GM19324 (cell line): ENCODE data around the gene NKX6-2.
"Not testable (repeated sequence)": the region's sequence is repeated elsewhere in the genome, so short reads cannot be mapped to it uniquely, and the experiment has no call there.

Experiments used
- ATAC-seq: cut with Tn5 transposase; IDR thresholded peaks from one replicate; pipeline ENCODE4 v1.9.1; 2021; ENCODE audit warnings: mild to moderate bottlenecking, moderate library complexity; ENCODE audit not compliant: unreplicated experiment, low FRiP score

The NKX6-2 gene

DNA sequence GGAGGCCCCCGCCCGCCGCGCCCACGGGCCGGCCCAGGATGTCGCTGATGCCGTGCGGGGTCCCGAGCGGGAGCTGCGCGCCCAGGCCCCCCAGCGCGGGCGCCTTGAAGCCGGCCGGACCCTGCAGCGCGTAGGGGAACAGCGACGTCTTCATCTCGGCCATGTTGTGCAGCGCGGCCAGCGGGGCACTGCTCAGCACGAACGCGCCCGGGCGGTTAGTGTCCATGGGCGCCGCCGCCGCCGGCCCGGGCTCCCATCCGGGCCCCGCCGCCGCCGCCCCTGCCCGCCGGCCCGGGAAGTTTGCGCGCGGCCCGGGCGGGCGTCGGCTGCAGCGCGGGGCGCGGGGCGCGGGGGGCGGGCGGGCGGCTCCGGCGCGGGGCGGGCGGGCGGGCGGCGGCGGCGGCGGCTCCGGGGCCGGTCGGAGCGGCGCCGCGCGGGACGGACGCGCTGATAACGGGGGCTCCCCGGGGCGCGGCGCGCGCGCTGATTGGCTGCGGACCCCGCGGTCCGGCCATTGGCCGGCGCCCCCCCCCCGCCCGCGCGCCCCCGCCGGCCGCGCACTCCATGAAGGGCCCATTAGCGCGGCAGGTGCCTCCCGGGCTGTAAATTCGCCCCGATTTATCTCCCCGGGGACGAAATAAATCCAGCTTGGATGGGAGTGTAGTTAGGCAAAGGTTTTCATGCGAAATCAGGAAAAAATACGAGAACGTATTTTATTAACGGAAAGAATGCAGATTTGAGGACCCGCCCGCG, at the start of gene NKX6-2:
NKX6-2 (minus strand) TSS at position 425 of the 753 bp plus-strand sequence; CDS start at position 226, 199 bp downstream.
- no peak for ATAC-seq

DNA sequence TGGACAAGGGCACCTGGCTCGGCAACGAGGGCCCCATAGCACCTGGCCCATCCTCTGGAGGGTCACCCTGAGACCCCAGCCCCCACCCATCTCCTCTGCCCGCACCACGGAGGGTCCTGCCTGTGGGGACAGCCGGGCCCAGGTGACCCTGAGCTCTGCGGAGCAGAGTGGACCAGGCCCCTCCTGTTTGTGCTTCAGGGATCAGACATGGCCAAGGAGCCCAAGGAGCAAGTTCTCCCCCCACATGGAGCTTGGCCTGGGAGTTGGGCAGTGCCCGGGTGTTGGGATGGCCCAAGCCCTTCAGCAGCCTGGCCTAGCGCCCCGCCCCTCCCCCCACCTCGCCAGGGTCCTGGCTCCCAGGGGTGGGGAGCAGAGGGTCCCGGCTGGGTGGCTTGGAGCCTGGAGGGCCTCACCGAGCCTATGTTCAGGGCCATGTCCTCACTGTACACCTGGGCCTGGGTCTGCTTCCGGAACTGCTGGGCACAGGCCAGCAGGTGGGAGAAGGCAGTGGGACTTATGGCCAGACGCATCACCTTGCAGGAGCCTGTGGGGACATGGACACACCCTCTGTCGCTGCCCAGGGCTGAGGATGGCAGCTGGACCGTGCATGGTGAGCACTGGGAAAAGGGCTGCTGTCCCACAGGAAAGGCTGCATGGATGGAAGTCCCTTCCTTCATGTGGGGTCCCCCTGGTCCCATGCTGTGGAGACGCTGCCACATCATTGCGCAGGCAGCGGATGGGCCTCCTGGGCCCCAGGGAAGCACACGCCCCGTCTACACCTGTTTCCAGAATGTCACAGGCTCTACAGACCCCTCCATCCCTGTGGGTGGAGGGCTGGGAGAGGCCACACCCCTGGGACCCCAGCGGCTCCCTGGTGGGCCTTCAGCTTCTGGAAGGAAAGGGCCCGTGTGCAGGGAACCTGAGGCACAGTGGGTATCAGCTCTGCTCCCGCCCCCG, 49.2 kb upstream of the NKX6-2 start:
- ATAC-seq, result no peak

DNA sequence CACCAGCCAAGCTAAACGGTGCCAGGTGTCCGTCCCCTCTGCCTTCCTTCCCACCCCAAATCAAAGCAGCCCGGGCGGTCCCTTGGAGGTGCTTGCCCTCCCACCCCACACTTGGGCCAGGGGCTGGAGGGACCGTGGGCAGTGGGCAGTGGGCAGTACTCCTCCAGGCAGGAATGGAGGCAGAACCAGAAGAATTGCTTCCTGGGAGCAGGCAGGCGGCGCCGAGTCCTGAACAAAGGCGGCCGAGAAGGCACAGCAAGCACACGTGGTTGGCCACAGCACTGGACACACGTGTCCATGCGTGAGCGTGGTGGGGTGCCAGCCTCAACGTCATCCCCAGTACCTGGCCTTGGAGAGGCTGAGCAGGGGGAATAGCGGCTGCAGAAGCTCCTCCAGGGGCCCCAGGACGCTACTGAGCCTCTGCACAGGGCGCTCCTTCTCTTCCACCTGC, 48.4 kb upstream of the NKX6-2 start:
- no peak for ATAC-seq

DNA sequence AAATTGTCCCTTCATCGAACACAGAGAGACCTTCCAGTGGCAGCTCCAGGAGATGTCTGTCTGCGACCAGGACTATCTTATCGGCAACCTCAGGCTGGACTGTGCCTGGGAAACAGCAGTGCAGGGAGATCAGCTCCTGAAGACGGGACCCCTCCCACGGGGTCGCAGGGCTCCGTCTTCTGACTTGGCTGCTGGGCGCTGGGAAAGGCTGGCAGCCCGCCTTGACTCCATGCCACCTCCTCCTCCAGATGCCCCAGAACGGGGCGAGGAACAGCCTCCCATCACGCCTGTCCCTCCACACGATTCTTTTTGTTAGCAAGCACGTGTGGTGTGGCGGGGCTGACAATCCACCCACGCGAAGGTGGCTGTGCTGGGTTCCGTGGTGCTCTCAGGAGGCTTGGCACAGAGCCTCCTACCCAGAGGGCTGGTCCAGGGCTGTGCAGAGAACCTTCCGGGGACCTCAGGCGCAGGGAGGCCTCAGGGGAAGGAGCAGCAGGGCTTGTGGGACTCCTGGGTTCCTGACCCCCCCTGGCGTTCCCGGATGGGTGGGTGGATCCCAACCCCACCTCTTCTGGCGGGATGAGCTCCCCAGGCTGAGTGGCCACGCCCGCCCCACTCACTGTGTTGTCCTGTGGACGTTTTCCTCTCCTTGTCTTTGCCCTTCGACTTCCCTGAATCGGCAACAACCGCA, 47.6 kb upstream of the NKX6-2 start:
- no peak for ATAC-seq

DNA sequence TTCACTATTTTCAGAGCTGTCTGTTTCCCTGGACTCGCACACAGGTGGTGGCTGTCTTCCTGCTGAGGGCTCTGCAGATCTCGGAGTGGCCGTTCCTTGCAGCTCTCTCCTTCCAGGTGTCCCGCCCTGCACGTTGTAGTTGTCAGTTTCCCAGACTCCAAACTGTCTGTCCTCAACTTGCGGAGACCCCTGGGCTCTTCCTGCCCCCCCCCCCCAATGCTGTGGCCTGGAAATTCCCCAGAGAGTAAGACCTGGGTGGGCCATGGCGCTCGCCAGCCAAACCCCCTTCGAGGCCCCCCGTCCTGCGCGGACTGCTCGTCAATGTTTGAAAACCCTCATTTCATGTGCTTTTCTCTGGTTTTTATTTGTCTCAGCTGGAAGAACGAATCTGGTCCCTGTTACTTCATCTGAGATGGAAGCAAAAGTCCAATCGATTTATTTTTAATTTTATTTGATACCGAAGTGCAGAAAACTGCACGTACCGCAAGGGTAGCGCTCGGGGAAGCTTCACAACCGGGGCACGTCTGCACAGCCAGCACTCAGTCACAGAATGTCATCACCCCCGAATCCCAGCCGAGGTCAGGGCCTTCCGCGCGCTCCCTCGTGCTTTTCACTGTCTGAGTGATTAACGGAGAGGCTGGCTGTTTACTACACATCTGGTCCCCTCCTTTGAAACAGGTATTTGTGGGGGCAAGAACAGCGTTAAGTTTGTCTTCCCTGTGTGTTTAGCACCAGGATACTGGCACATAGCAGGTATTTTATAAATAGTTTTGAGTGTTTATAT, 46.4 kb upstream of the NKX6-2 start:
- ATAC-seq, result no peak

DNA sequence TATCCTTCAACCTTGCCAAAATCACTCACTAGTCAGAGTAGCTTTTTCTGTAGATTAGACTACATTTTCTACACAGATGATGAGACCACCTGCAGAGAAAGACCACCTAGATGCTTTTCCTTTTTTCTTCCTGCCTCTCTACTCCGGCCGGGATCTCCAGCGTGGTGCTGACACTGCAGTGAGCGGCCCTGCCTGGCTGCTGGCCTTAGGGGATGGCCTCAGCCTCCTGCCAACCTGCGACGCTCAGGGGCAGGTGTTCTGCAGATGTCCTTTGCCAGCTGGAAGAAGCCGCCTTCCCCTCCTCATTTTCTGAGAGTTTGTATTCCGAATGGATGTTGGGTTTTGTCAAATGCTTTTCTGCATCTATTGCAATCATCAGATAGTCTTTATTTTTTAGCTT, 43.5 kb upstream of the NKX6-2 start:
- ATAC-seq, result no peak

DNA sequence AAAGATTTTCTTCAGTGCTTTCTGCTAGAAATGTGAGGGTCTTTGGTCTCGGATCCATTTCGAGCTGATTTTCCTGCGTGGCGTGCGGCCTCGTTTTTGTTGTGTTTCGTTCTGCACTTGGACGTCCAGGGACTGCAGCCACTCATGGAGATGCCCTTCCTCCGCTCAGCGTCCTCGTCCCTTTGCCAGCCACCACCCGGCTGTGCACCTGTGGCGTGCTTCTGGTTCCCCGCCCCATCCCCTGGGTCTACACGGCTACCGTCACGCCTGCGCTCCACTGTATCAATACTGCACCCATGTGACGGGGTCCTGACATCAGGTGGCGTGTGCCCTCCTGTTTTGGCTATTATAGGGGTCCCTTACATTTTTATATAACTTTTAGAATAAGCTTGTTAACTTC, 42.7 kb upstream of the NKX6-2 start:
- no peak for ATAC-seq

DNA sequence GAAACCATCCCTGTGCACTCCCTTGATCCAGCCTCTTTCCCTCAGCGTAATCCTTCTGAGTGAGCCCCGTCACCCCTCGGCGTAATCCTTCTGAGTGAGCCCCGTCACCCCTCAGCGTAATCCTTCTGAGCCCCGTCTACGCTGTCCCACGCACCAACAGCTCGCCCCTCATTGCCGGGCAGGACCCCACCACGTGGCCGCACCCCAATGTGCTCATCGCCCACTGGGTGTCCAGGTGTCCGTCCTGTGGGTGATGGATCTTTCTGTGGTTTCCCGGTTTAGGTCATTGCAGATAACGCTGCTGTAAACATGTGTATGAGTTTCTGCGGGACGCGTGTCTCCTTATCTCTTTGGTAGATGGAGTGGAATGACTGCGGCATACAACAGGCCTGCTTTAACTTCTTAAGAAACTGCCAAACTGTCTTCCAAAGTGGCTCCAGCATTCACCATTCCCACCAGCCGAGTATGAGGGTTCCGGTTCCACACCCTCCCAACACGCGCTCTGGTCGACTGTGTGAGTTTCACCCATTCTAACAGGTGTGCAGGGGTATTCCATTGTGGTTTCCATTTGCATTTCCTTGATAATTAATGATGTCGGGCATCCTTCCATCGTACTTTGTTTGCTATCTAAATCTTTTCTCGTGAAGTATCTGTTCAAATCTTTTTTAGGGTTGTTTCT, 42.1 kb upstream of the NKX6-2 start:
- ATAC-seq, result no peak

DNA sequence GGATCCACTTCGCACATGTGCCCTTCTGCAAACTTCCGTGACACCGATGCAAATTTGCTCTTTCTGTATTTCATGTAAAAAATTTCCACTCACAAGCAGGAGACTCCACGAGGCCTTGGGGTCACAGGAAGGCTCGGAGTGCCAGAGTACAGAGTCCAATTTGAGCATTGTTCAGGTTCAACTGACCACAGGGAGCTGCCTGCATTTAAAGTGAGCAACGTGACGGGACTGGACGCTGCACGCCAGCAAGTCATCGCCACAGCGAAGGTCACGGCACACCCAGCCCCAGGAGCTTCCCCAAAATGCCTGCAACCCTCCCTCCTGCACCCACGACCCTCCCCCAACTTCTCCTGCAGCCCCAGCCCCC, 41.5 kb upstream of the NKX6-2 start:
- ATAC-seq, result no peak

DNA sequence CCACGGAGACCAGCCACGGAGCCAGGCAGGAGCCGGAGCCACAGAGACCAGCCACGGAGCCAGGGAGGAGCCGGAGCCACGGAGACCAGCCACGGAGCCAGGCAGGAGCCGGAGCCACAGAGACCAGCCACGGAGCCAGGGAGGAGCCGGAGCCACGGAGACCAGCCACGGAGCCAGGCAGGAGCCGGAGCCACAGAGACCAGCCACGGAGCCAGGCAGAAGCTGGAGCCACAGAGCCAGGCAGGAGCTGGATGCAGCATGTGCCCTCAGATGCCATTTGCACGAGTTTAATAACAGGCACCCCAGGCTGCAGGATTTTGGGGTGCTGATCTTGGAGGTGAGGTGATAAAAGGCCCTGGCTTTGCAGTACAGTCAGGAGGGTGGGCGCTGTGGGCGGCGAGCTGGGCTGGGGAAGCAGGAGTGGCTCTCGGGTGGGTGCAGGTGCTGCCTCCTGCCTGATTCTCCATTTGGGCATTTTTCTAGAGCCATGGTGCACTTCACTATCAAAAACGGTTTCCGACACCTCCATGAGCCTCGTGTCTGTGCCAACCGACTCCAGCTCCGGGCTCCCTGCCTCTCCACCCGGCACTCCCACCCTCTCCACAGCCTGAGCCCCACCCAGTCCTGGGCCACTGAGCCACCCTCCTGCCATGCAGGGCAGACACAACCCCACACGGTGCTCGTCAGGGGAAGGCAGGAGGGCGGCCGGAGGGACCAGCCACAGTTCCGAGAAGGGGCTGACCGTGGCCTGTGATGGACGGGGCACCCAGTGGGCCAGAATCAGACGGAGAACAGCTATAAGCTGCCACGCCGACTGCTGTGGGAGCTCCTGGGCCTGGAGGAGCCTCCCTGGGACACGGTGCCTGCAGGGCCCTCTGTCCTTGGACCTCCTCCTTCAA, 40.8 kb upstream of the NKX6-2 start:
- no peak for ATAC-seq

DNA sequence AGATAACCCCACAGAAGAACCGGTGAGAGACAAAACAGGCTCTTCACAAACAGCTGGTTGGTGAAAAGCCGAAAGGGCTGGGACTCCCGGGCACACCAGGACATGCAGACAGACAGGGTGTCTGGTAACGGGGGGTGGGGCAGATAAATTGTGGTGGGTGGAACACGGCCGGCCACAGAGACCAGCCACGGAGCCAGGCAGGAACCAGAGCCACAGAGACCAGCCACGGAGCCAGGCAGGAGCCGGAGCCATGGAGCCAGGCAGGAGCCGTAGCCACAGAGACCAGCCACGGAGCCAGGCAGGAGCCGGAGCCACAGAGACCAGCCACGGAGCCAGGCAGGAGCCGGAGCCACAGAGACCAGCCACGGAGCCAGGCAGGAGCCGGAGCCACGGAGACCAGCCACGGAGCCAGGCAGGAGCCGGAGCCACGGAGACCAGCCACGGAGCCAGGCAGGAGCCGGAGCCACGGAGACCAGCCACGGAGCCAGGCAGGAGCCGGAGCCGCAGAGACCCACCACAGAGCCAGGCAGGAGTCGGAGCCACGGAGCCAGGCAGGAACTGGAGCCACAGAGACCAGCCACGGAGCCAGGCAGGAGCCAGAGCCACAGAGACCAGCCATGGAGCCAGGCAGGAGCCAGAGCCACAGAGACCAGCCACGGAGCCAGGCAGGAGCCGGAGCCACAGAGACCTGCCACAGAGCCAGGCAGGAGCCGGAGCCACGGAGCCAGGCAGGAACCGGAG, 40.0 kb upstream of the NKX6-2 start:
- not testable (repeated sequence) for ATAC-seq

DNA sequence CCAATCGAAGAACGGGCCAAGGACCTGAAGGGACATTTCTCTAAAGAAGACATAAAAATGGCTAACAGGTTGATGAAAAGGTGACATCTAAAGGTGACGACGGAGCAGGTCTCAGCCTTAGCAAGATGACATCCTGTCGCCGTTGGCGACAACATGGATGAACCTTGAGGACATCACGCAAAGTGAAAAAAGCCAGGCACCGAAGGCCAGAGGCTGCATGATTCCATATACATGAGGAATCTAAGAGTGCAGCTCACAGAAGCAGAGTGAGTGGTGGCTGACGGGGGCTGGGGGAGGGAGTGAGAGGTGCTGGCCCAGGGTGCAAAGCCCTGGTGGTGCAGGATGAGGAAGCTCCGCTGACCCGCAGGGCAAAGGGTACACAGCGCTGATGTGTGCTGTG, 34.1 kb upstream of the NKX6-2 start:
- no peak for ATAC-seq

DNA sequence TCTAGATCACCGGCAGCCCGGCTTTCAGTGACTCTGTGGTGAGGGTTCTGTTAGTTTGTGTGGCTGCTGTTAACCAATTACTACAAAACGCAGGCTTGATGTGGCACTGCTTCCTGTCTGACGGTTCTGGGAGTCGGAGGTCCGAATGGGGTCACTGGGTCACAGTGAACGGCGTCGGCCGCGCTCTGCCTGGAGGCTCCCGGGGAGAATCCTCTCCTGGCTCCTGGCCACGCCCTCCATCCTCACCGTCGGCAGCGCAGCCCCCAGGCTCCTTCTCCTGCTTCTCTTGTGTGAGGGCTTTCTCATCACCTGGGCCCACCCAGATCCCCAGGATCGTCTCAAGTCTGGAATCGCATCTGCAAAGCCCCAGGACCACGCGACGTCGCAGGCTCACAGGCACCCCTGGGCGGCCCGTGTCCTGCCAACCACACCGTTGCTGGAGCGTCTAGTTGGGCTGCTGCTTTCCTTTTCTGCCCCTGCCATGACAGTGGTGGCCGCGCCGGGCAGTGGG, 31.8 kb upstream of the NKX6-2 start:
- ATAC-seq, result no peak

DNA sequence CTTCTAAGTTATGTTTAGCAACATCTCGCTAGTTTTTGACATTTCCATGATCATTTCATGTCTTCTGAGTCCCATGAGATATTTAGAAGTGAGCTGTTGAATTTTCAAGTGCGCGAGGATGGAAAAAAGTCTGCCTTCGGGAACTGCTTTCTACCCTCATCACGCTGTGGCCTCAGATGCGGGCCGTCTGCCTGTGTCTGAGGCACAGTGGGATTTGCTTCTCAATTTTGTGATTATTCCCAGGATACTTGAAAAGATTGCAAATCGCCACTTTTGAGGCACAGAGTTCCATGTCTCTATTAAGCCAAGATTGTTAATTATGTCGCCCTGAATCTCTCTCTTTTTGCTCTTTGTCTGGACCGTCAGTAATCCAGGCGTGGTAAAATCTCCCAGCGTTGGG, 30.8 kb upstream of the NKX6-2 start:
- ATAC-seq, result no peak

DNA sequence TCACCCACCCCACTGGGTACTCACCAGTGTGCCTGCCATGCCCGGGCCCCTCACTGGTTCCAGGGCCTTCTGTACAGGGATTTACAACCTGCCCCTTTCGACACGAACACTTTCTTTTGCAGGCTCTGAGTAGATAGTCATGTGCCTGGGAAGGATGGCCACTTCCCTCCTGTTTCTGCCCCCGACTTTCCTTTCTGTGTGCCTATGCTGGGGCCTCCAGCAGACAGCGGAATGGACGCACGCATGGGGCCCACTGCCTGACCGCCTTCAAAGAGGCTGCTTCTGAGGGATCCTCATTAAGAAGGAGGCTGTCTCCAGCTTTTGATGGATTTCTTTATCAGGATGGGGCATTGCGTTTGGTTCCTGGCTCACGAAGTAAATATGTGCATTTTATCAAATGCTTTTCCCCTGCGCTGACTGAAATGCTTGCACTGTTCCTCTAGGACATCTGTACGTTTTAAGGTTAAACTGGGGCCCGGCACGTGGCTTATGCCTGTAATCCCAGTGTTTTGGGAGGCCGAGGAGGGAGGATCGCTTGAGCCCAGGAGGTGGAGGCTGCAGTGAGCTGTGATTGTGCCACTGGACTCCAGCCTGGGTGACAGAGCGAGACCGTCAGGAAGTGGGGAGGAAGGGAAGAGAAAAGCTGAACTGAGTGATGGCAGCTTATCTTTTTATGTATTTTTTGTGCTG, 29.4 kb upstream of the NKX6-2 start:
- ATAC-seq, result no peak

DNA sequence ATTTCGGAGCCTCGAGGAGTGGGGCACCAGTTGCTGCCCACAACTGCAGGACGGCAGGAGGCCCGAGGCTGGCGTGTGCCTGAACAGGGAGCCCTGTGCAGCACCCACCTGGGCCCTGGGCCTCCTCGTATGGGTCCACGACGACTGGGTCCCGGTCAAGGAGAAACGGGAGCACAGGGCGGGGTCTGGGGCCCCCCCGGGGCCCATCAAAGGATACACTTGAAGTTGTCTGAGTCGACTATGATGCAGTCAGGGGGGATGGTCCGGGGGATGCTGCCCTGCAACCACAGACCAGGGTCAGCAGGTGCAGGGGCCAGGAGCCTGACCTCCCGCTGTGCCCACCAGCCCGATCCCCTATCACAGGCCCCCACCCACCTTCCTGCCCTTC, 28.5 kb upstream of the NKX6-2 start:
- ATAC-seq, result no peak
